GM19351 (cell line): ENCODE results near the gene POU1F1.
"Not testable (repeated sequence)": the region's sequence is repeated elsewhere in the genome, so short reads cannot be mapped to it uniquely, and the experiment has no call there.

ENCODE experiments used
- ATAC-seq: cut with Tn5 transposase; IDR thresholded peaks from one replicate; pipeline ENCODE4 v1.9.1; 2021; ENCODE audit warnings: mild to moderate bottlenecking, moderate library complexity; ENCODE audit not compliant: unreplicated experiment

The POU1F1 gene

DNA sequence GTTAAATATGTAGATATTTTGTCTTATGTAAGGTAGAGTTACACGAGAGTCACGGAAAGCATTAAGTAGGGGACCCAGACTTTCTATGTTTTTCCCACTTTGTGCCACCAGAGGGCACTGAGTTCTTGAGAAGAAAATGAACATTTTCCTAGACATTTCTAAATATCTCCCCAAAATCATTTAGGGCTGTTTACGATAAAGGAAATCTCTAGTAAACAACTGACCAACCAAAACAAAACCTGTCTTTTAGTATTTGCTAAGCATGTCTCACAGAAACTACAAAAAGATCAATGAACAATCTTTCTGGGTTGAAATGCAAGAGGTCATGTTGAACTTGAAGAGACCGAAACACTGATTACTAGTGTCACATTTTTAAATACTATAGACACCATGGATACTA, 16.1 kb downstream of the POU1F1 start:
- ATAC-seq: peak; percentile 87

DNA sequence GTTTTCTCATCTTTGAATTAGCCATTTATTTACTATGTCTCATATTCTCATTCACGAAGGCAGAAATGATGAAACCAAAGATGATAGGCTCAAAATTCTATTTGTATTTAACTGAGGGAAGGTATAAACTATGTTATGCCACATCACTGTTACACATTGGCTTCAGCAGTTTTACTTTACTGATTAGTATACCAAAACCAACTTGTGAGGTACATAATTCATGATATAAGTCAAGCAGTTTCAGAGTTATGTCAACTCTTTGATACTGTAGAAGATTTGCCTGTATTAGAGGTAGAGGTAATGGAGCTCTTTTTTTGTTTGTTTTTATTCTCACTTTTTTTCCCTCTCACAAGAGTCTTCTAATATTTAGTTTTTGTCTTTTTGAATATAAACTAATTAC, 26.4 kb downstream of the POU1F1 start:
- no peak for ATAC-seq

GRCh38 chr3:87248831-87249230, 27.6 kb downstream of the POU1F1 start:
- no peak for ATAC-seq

DNA sequence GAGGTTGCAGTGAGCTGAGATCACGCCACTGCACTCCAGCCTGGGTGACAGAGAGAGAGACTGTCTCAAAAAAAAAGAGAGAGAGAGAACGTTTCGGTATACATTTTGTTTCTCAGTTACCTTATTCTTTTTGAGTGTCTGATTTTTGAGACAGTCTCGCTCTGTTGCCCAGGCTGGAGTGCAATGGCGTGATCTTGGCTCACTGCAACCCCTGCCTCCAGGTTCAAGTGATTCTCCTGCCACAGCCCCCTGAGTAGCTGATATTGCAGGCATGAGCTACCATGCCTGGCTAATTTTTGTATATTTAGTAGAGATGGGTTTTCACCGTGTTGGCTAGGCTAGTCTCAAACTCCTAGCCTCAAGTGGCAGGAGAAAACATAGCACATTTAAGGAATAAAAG, 28.2 kb downstream of the POU1F1 start:
- ATAC-seq: not testable (repeated sequence)

DNA sequence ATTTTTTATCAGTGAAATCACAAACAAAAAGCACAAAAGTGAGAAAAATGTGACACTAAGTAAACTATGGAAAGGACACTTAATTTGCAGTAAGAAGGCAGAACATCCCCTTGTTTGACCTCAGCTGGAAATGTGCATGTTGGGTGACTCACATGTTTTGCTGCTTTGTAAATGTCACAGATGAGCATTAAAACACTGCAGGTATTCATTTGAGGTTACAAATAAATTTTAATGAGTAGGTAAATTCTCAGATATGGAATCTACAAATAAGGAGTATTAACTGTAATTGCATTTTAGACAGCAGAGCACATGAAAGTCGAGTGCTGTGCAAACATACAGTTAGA, 29.0 kb downstream of the POU1F1 start:
- ATAC-seq: no peak

- no peak for ATAC-seq
Measured at GRCh38 chr3:87246662-87247429, 29.5 kb downstream of the POU1F1 start.

DNA sequence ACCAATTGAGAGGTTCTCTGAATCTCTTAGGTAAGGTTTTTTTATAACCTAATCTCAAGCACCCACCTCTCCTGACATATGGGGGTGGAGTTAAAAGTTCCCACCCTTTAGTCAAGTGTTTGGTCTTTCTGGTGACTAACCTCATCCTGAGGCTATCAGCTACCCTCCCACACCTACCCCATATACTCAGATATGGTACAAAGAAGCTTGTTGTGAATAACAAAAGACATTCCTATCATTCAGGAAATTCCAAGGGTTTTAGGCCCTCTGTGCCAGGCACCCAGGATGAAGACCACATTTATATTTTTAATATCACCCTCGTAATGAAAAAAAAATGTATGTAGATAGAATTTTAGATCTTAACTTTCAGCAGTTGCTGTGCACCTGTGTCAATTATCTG, 40.3 kb downstream of the POU1F1 start:
- ATAC-seq: no peak

DNA sequence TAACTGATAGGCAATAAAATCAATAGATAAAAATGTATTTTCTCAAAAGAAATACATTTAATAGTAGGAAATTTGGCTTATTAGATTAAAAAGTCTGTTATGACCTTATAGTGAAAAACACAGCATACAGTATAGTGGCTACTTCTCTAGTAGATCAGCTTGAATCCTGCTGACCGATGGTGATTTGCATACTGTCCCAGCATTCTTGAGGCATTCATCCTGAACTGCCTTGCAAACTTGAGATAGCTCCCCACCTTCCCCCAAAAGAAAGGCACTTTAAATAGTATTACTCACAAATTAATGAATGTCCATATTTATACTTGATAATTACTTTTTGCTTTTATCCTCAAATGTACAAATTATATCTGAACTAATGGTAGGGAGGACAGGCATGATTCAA, 42.6 kb downstream of the POU1F1 start:
- ATAC-seq: no peak

DNA sequence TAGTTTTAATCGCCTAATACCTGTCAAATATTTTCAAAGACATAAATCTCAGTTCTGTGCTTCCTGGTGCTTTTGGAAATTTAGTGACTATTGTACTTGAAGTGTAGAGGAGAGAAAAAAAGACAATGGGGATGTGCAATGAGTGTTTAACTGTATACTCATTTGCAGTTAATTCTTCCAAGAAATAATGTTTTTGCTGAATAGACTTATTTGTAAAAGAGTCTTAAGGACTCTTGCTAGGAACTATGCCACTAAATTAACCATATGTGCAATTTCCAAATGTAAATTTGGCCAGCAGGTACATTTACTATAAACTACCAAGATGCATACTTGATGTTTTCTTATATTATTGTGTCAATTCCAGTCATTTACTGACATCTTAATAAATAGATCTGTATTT, 47.3 kb downstream of the POU1F1 start:
- ATAC-seq: no peak

DNA sequence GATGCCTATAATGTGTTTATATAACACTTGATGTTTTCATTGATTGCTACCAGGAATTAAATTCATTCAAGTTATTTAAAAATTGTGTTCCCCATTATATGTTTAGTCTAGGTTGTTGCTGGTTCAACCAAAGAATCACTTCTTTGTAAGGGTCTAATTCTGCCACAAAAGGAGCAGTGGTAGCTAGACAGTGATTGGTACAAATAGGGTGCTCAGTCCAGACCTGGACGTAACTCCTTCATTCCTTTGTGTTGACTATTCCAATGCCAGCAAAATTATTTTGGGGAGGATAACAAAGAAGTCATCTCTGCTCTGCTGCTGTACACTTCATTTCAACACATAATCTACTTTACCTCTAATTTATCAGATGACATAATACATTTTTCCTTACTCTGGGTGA, 48.1 kb downstream of the POU1F1 start:
- ATAC-seq: no peak

GRCh38 chr3:87227835-87228144, 48.6 kb downstream of the POU1F1 start:
- peak; percentile 4 for ATAC-seq

DNA sequence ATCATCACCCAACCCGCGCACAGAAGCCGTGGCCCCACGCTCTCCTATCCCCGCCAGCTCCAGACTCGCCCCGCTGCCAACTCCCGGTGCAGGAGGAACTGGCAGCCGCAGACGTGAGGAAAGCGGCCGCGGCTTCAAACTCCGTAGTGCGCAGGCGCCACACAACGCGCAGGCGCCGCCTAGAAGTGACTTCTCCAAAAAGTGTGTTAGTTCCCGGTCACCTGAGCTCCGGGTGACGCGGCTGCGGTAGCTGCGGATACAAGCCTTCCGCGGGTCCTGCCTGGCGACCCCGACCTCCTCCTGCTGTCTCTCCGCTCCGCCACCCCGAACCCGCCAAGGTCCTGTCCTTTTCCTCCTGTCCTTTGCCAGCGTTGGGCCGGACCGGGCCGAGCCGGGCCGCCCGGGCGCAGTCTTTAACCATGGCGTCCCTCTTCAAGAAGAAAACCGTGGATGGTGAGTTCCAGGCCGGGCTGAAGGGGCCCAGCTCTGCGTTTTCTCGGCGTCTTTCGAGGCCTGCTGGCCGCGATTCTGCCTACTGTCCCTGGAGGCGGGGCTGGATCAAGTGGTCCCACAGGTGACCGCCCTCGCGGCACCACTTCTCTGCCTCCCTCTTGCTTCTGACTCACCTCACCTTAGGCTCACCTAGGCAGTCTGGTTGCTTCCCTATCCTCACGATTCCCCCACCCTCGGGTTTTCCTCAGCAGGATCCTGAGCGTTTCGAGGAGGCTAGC, 49.1 kb downstream of the POU1F1 start, which contains the start of gene CHMP2B:
TSS of gene CHMP2B (plus strand) at position 206 of the 731 bp plus-strand sequence. CDS start at position 420, 214 bp downstream.
- ATAC-seq: peak; percentile 90

GRCh38 chr3:87225659-87226058, 50.7 kb downstream of the POU1F1 start:
- ATAC-seq: no peak

DNA sequence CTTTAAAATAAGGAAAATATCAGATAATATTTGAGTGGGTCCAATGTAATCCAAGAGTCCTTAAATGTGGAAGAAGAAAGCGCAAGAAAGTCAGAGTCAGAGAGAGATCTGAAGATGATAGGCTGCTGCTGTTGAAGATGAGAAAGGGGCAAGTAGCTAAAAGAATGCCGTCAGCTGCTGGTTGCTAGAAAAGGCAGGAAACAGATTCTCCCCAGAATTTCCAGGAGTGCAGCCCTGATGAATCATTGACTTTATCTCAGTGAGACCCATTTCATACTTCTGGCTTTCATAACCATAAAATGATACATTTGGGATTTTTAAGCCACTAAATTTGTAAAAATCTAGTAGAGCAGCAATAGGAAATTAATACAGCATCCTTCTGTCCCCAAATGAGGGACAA, 56.8 kb downstream of the POU1F1 start:
- ATAC-seq: no peak

- no peak for ATAC-seq
Measured at GRCh38 chr3:87218560-87218959, 57.8 kb downstream of the POU1F1 start.
